PC-9 (cell line): ENCODE data around the gene SSBP4.

Experiments used
- CTCF ChIP-seq: fragments of 200-600 bp; sonication (generic); conservative IDR thresholded peaks from 2 replicates; pipeline ENCODE4 v1.6.1; 2017; ENCODE audit warnings: mixed run types, antibody characterized with exemption, mild to moderate bottlenecking, moderate library complexity
- EZH2 ChIP-seq: fragments of 200-600 bp; sonication (generic); IDR thresholded peaks from 2 replicates; pipeline ENCODE4 v1.8.0; 2017; ENCODE audit warnings: antibody characterized with exemption, low read depth

GRCh38 chr19:18396471-18397241, 22.5 kb upstream of the SSBP4 start:
- TF ChIP-seq CTCF, result no peak
- no peak for TF ChIP-seq EZH2
